ENCODE measurements around the gene LRRC70. TPM values are rescaled to one million over a fixed set of nuclear protein-coding genes. Genes with fewer than 3 reads are reported as not detected.

LRRC70 gene
- 0.75 and 0.77 TPM in 2 replicates for total RNA-seq
- long read RNA-seq = 0 reads

- TF ChIP-seq CTCF (IDR thresholded peaks at IDR 0.05; ENCODE audit: unreplicated experiment) = no peak
- Mint-ChIP-seq H3K36me3 (ENCODE audit: insufficient read depth) (no peaks in the 10 kb centered on the region), H3K4me3 (ENCODE audit: low read depth) (no peak within 1 kb of the TSS), H3K27me3 (no peaks in the 10 kb centered on the region), H3K4me1 (ENCODE audit: low read depth) (peaks cover 2% of the 10 kb centered on the region), H3K27ac (no peak within 1 kb of the TSS), H3K9me3 (ENCODE audit: low read depth) (no peaks in the 10 kb centered on the region)
- DNase-seq (ENCODE audit: low spot score, unreplicated experiment) = no peak
These were observed at the start of gene LRRC70 for GRCh38 chr5:62578540-62578939. LRRC70 (plus strand) TSS chr5:62578819; CDS start chr5:62579439, 620 bp downstream.

GRCh38 chr5:62533597-62533996 lies 45.0 kb upstream of the LRRC70 start:
- DNase-seq (ENCODE audit: low spot score, unreplicated experiment) = no peak
- Mint-ChIP-seq H3K27ac (no peak overlapping the region), H3K4me3 (ENCODE audit: low read depth) (no peak overlapping the region), H3K27me3 (no peaks in the 10 kb centered on the region), H3K4me1 (ENCODE audit: low read depth) (no peaks in the 10 kb centered on the region), H3K36me3 (ENCODE audit: insufficient read depth) (peaks cover 11% of the 10 kb centered on the region), H3K9me3 (ENCODE audit: low read depth) (no peaks in the 10 kb centered on the region)
- TF ChIP-seq CTCF (IDR thresholded peaks at IDR 0.05; ENCODE audit: unreplicated experiment) = no peak

- Mint-ChIP-seq H3K4me3 (ENCODE audit: low read depth) (no peak overlapping the region), H3K27me3 (no peaks in the 10 kb centered on the region), H3K27ac (no peak overlapping the region), H3K9me3 (ENCODE audit: low read depth) (no peaks in the 10 kb centered on the region), H3K4me1 (ENCODE audit: low read depth) (no peaks in the 10 kb centered on the region), H3K36me3 (ENCODE audit: insufficient read depth) (peaks cover 13% of the 10 kb centered on the region)
- DNase-seq (ENCODE audit: low spot score, unreplicated experiment) = no peak
- TF ChIP-seq CTCF (IDR thresholded peaks at IDR 0.05; ENCODE audit: unreplicated experiment) = no peak
These were observed 44.0 kb upstream of the LRRC70 start for GRCh38 chr5:62534461-62535236.

GRCh38 chr5:62536232-62536631 lies 42.4 kb upstream of the LRRC70 start:
- Mint-ChIP-seq H3K27ac (no peak overlapping the region), H3K9me3 (ENCODE audit: low read depth) (no peaks in the 10 kb centered on the region), H3K27me3 (no peaks in the 10 kb centered on the region), H3K36me3 (ENCODE audit: insufficient read depth) (peaks cover 10% of the 10 kb centered on the region), H3K4me3 (ENCODE audit: low read depth) (no peak overlapping the region), H3K4me1 (ENCODE audit: low read depth) (no peaks in the 10 kb centered on the region)
- TF ChIP-seq CTCF (IDR thresholded peaks at IDR 0.05; ENCODE audit: unreplicated experiment) = no peak
- no peak for DNase-seq (ENCODE audit: low spot score, unreplicated experiment)

- H3K27me3 Mint-ChIP-seq = no peaks in the 10 kb centered on the region
- H3K4me3 Mint-ChIP-seq (ENCODE audit: low read depth) = no peak overlapping the region
- DNase-seq (ENCODE audit: low spot score, unreplicated experiment) = no peak
- H3K36me3 Mint-ChIP-seq (ENCODE audit: insufficient read depth) = peaks cover 7% of the 10 kb centered on the region
- no peak overlapping the region for H3K27ac Mint-ChIP-seq
- no peak for TF ChIP-seq CTCF (IDR thresholded peaks at IDR 0.05; ENCODE audit: unreplicated experiment)
- no peaks in the 10 kb centered on the region for H3K4me1 Mint-ChIP-seq (ENCODE audit: low read depth)
- H3K9me3 Mint-ChIP-seq (ENCODE audit: low read depth) = no peaks in the 10 kb centered on the region
These were observed 41.8 kb upstream of the LRRC70 start for GRCh38 chr5:62536783-62537182.

All from progenitor cell of endocrine pancreas (in vitro differentiated cells).